HG03354 (cell line): Measurements from ENCODE around the gene NCAPG2.

Experiments used
- ATAC-seq: cut with Tn5 transposase; IDR thresholded peaks from one replicate; pipeline ENCODE4 v1.9.1; 2021; ENCODE audit warnings: mild to moderate bottlenecking; ENCODE audit not compliant: unreplicated experiment, poor library complexity, severe bottlenecking

Gene NCAPG2

DNA sequence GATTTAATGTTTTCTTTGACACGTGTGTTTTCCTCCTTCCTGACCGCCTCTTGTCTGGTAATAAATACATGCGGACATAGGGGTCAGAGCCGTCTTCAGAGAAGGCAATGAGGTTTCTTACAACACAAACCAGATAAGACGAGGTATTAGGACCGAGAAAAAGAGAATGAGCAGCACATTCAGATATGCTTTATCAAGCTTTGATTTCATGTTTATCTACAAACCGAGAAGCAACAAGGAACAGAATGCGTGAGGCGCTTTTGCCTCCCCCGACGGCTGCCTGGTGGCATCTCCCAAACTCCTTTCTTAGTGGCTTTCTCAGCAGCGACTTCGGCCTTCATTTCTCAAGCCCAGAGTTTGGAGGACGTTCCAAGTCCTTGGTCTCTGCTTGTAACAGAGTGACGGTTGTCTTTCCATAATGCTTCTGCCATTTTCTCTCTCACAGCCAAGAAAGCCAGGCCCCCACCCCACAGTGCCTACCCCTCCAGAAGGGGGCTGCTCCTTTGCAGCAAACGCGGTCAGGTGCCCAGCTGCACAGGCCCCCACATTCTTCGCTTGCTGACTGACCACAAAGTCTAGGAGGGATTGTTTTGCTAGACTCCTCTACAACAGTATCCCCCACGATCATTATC, 32.6 kb upstream of the NCAPG2 start:
- no peak for ATAC-seq

- no peak for ATAC-seq
Measured at GRCh38 chr7:158735935-158736334, 31.3 kb upstream of the NCAPG2 start.

GRCh38 chr7:158734861-158735260, 30.3 kb upstream of the NCAPG2 start:
- no peak for ATAC-seq

- ATAC-seq, result no peak
Measured at GRCh38 chr7:158733775-158734494, 29.3 kb upstream of the NCAPG2 start.

DNA sequence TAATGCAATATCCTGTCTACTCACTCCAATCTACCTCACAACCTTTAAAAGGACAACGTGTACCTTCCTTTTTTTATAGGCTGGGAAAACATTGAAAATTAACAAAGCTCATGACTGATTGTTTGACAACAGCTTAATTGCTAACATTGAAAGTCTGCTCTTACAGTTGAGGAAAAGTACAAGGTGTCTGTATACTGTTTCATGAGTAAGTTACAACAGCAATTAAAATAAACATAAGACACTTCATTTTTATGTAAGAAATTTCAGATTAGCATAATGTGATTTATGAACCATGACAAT, 28.6 kb upstream of the NCAPG2 start:
- no peak for ATAC-seq

DNA sequence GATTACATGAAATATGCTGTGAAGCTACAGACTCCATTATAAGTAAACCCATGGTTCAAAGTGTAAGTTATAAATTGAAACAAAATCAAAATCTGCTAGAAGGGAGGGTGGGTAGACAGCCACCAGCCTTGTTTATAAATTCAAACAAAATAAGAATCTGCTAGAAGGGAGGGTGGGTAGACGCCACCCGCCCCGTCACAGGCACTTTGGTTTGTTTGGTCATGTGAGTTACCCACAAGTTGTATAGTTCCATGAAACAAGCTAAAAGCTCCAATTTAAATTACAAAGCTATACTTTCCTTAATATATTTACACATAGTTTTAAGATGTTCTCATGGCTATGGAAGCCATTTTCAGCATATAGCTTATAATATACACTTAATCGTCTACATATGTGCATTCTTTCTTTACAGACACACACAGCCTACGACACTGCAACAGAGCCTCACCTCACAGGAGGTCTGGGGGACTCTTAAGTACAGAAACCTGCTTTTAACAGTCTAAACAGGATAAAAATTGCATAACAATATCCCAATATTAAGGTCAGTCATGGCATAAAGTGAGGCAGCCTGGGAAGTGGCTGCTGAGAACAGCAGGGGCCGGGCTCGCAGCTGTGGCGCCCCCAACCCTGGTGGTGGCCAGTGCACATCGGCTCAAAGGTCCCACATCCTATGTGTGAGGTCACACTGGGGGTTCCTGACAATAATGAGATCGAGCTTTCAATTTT, 28.1 kb upstream of the NCAPG2 start:
- ATAC-seq, result no peak

DNA sequence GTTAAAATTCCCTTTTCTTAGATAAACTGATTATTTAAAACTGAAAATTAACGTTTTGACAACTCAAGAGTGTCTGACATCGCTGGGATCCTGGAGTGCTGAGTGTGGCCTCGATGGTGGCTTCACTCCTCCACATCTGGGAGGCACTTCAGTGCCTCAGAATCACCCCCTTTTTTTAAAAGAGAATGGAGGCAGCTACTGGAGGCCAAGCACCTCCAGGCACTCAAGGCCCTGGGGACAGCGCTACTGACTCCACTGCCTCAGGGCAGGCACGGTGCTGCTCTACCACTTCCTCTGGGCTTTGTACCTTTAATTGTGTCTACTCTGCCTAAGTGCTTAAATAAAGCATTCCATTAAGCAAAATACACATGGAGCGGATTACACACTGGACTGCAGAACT, 27.2 kb upstream of the NCAPG2 start:
- ATAC-seq, result no peak

GRCh38 chr7:158730383-158731346, 26.1 kb upstream of the NCAPG2 start:
- ATAC-seq, result no peak

DNA sequence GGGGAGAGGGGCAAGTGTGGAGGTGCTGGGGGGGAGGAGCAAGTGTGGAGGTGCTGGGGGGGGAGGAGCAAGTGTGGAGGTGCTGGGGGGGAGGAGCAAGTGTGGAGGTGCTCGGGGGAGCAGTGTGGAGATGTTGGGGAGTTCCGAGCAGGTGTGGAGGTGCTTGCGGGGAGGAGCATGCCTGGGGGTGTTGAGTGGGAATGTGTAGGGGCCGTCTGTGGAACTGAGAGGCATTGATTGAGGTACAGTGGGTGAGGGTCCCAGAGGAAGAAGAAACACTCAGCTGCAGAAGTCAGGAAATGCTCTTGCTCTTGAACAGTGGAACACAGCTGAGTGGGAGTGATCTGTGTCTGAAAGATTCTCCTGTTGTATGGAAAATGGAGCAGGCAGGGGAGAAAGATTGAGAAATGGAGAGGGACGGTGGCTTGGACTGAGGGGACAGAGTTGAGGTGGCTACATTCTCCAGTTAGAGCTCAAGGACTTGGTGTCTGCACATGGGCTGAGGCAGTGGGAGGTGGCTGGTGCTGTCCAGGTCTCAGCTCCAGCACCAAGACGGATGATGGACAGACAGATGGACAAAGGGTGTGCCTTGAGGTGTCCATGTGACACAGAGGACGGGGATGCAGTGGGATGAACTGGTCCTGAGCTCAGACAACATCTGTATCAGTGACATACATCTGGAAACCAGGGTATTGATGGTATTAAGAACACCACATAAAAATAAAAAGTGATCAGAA, 25.2 kb upstream of the NCAPG2 start:
- no peak for ATAC-seq

- no peak for ATAC-seq
Measured at GRCh38 chr7:158728911-158729645, 24.5 kb upstream of the NCAPG2 start.

DNA sequence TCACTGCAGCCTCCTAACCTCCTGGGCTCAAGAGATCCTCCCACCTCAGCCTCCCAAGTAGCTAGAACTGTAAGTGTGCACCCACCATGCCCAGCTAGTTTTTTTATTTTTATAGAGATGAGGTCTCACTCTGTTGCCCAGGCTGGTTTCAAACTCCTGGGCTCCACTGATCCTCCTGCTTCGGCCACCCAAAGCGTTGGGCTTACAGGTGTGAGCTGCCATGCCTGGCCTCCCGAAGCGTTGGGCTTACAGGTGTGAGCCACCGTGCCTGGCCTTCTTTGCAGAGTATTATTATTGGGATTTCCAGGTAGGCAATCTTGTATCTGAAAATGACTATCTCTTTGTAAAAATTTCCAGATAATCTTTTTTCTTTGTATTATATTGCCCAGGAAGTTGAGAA, 23.1 kb upstream of the NCAPG2 start:
- ATAC-seq, result no peak

DNA sequence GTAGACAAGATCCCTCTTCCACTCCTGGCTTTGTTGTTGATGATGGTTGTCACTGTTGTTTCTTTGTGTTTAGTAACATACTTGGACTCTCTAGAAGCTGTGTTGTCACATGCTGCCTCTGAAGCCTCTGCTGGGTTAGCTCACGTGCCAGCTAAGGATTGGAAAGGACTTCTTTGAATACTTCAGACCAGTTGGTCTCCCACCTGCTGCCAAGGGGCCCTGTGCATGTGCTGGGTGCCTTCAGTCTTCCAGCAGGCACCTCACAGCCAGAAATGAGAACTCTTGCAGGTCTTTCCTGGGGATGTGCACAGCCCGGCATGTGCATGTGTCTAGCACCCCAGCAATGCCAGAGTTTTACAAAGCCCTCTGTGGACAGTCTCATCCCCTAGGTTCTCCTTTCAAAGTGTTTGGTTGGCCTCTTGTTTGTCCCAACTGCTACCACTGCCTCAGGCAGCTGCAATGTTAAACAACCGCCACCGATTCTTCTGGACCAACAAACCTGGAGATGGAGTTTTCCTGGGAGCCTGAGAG, 21.7 kb upstream of the NCAPG2 start:
- ATAC-seq, result no peak

- ATAC-seq, result no peak
Measured at GRCh38 chr7:158725506-158725800, 20.8 kb upstream of the NCAPG2 start.

- no peak for ATAC-seq
Measured at GRCh38 chr7:158724658-158725505, 20.3 kb upstream of the NCAPG2 start.

DNA sequence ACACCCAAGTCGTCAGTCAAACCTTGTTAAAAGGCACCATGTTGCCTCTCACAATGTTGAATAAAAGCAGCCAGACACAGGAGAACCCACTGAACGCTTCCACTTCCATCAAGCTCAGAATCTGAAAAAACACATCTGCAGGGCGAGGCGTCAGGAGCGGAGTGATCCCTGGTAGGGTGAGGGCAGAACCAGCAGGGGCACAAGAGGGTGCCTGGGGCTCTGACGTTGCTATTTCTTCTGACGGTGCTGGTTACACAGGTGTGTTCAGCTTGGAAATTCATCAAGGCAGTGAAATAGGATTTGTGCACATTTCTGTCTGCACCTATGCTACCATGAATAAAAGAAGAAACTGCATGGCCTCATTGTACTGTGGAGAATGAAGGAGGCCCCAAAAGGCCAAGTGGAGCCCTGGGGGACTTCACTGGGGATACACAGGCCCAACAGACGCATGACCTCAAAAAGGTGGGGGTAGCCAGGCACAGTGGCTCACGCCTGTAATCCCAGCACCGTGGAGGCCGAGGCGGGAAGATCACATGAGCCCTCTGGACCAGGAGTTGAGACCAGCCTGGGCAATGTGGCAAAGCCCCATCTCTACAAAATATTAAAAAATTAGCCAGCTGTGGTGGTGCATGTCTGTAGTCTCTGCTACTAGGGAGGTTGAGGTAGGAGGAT, 19.2 kb upstream of the NCAPG2 start:
- ATAC-seq, result no peak

- ATAC-seq, result no peak
Measured at GRCh38 chr7:158723266-158723665, 18.7 kb upstream of the NCAPG2 start.

- no peak for ATAC-seq
Measured at GRCh38 chr7:158722574-158723237, 18.1 kb upstream of the NCAPG2 start.
